Measurements from ENCODE around the gene RUNX2.

Gene RUNX2

GRCh38 chr6:45663251-45664221 lies 335.4 kb downstream of the RUNX2 start:
- H3K4me3 ChIP-seq (ENCODE audit: control insufficient read depth, low read depth, low read length) = no peak overlapping the region
- no peak for TF ChIP-seq CTCF (conservative IDR thresholded peaks at IDR 0.05; ENCODE audit: control insufficient read depth, insufficient read depth, low read depth, low read length)
- DNase-seq (ENCODE audit: low read depth) = no peak

- DNase-seq (ENCODE audit: low read depth) = no peak
- TF ChIP-seq CTCF (conservative IDR thresholded peaks at IDR 0.05; ENCODE audit: control insufficient read depth, insufficient read depth, low read depth, low read length) = no peak
- no peak overlapping the region for H3K4me3 ChIP-seq (ENCODE audit: control insufficient read depth, low read depth, low read length)
Measured at GRCh38 chr6:45664707-45665106, 336.6 kb downstream of the RUNX2 start.

GRCh38 chr6:45665859-45666258 lies 337.7 kb downstream of the RUNX2 start:
- no peak for TF ChIP-seq CTCF (conservative IDR thresholded peaks at IDR 0.05; ENCODE audit: control insufficient read depth, insufficient read depth, low read depth, low read length)
- no peak for DNase-seq (ENCODE audit: low read depth)
- no peak overlapping the region for H3K4me3 ChIP-seq (ENCODE audit: control insufficient read depth, low read depth, low read length)

- TF ChIP-seq CTCF (conservative IDR thresholded peaks at IDR 0.05; ENCODE audit: control insufficient read depth, insufficient read depth, low read depth, low read length) = no peak
- no peak overlapping the region for H3K4me3 ChIP-seq (ENCODE audit: control insufficient read depth, low read depth, low read length)
- DNase-seq (ENCODE audit: low read depth) = no peak
Measured at GRCh38 chr6:45666846-45667245, 338.7 kb downstream of the RUNX2 start.

GRCh38 chr6:45667300-45667699 lies 339.2 kb downstream of the RUNX2 start:
- TF ChIP-seq CTCF (conservative IDR thresholded peaks at IDR 0.05; ENCODE audit: control insufficient read depth, insufficient read depth, low read depth, low read length) = no peak
- H3K4me3 ChIP-seq (ENCODE audit: control insufficient read depth, low read depth, low read length) = no peak overlapping the region
- no peak for DNase-seq (ENCODE audit: low read depth)

- TF ChIP-seq CTCF (conservative IDR thresholded peaks at IDR 0.05; ENCODE audit: control insufficient read depth, insufficient read depth, low read depth, low read length) = no peak
Measured at GRCh38 chr6:45667766-45668165, 339.6 kb downstream of the RUNX2 start.

More at GRCh38 chr6:45667766-45668165, 339.6 kb downstream of the RUNX2 start:
- no peak overlapping the region for H3K4me3 ChIP-seq (ENCODE audit: control insufficient read depth, low read depth, low read length)
- no peak for DNase-seq (ENCODE audit: low read depth)
